ENCODE results near the gene LDB2. TPM values are rescaled to one million over a fixed set of nuclear protein-coding genes. Genes with fewer than 3 reads are reported as not detected.

The LDB2 gene
- total RNA-seq, 4 donors from 2014 or later: 3.9 to 43.7 (median 7.8) TPM

DNA sequence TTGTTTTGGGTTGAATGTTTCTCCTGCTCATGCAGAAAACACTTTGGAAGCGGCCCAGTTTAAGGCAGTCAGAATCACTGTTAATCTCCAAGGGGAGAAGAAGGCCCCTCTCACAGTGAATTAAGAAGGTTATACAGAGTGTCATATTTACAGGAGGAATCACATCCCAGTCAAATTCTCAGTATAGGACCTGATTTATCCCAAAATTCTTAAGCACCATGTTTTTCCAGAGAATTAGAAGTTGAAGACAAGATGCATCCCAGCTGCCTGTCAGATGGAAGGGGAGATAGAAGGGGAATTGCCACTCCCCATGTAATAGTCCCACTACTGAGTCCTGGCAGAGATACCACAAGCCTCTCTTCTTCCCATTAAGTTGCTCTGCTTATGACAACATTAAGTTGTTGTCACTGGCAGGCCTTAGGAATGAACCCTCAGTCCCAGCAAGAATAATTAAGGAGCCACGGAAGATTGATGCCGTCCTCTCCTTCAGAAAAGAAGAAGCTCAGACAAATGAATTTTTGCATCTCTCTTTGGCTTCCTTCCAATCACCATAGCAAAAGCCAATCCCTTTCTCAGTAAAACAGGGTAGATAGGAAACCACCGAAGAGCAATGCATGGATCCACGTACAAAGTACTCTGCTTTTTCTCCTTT lies 138.4 kb downstream of the LDB2 start:
- Histone ChIP-seq H3K27me3 (no peaks in the 10 kb centered on the region), H3K27ac (no peak overlapping the region), H3K9me3 (no peaks in the 10 kb centered on the region), H3K4me1 (no peaks in the 10 kb centered on the region), H3K4me3 (no peak overlapping the region), H3K36me3 (no peaks in the 10 kb centered on the region)
- no peak for DNase-seq
- no peak for TF ChIP-seq POLR2A (IDR thresholded peaks at IDR 0.05)
- TF ChIP-seq, protein P1, sequence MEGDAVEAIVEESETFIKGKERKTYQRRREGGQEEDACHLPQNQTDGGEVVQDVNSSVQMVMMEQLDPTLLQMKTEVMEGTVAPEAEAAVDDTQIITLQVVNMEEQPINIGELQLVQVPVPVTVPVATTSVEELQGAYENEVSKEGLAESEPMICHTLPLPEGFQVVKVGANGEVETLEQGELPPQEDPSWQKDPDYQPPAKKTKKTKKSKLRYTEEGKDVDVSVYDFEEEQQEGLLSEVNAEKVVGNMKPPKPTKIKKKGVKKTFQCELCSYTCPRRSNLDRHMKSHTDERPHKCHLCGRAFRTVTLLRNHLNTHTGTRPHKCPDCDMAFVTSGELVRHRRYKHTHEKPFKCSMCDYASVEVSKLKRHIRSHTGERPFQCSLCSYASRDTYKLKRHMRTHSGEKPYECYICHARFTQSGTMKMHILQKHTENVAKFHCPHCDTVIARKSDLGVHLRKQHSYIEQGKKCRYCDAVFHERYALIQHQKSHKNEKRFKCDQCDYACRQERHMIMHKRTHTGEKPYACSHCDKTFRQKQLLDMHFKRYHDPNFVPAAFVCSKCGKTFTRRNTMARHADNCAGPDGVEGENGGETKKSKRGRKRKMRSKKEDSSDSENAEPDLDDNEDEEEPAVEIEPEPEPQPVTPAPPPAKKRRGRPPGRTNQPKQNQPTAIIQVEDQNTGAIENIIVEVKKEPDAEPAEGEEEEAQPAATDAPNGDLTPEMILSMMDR (IDR thresholded peaks at IDR 0.05): no peak

DNA sequence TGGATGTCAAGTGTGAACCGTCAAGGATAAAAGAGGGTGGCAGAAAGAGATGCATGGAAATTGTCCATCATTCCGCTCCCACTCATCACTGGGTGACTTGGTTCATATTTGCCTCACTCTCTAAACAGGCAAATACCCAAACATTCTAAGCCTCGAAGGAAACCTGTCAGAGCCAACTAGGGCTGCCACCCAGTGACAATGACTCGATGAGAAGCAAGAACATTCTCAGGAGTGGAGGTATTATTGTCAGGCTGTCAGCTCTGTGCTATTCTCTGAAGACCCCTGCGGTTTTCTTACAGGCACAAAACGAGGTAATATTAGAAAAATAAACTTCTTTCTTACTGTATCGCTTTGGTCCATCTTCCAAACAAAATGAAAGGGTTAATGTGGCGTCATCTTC lies 139.6 kb downstream of the LDB2 start:
- no peaks in the 10 kb centered on the region for H3K36me3 ChIP-seq
- H3K4me3 ChIP-seq: no peak overlapping the region
- H3K9me3 ChIP-seq: no peaks in the 10 kb centered on the region
- H3K27ac ChIP-seq: no peak overlapping the region
- H3K27me3 ChIP-seq: no peaks in the 10 kb centered on the region
- TF ChIP-seq, protein P1 (IDR thresholded peaks at IDR 0.05): no peak
- no peak for TF ChIP-seq POLR2A (IDR thresholded peaks at IDR 0.05)
- DNase-seq: no peak
- H3K4me1 ChIP-seq: no peaks in the 10 kb centered on the region

- TF ChIP-seq, protein P1 (IDR thresholded peaks at IDR 0.05): no peak
- no peak for TF ChIP-seq POLR2A (IDR thresholded peaks at IDR 0.05)
- H3K9me3 ChIP-seq: no peaks in the 10 kb centered on the region
- no peaks in the 10 kb centered on the region for H3K36me3 ChIP-seq
- no peaks in the 10 kb centered on the region for H3K27me3 ChIP-seq
- no peak overlapping the region for H3K4me3 ChIP-seq
- H3K27ac ChIP-seq: no peak overlapping the region
- DNase-seq: no peak
- no peaks in the 10 kb centered on the region for H3K4me1 ChIP-seq
These were observed 140.2 kb downstream of the LDB2 start for GRCh38 chr4:16758255-16758654.

GRCh38 chr4:16757080-16757521 lies 141.3 kb downstream of the LDB2 start:
- H3K4me3 ChIP-seq: no peak overlapping the region
- no peaks in the 10 kb centered on the region for H3K9me3 ChIP-seq
- H3K27ac ChIP-seq: no peak overlapping the region
- H3K4me1 ChIP-seq: no peaks in the 10 kb centered on the region
- TF ChIP-seq, protein P1 (IDR thresholded peaks at IDR 0.05): no peak
- TF ChIP-seq POLR2A (IDR thresholded peaks at IDR 0.05): no peak
- no peaks in the 10 kb centered on the region for H3K27me3 ChIP-seq
- no peak for DNase-seq
- H3K36me3 ChIP-seq: no peaks in the 10 kb centered on the region

DNA sequence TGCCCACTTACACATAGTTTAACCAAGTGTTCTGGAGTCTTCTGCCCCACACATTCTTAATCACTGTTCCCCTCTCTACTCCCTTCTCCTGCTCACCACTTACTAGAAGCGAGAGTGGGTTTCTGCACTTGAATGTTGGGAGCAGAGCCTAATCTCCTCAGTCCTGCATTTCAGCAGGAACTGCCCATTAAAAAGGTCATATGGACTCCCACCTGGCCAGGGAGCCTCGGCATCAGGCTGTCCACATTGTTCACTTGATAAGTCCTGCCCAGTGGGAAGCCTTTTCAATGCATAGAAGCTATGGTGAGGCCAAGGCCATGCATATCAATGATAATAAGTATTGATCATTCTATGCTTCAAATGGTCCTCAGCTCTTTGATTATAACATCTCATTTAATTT lies 144.3 kb downstream of the LDB2 start:
- no peak for DNase-seq
- Histone ChIP-seq H3K27me3 (no peaks in the 10 kb centered on the region), H3K27ac (no peak overlapping the region), H3K4me3 (no peak overlapping the region), H3K36me3 (no peaks in the 10 kb centered on the region), H3K4me1 (no peaks in the 10 kb centered on the region), H3K9me3 (no peaks in the 10 kb centered on the region)
- TF ChIP-seq POLR2A (IDR thresholded peaks at IDR 0.05): no peak
- TF ChIP-seq, protein P1 (IDR thresholded peaks at IDR 0.05): no peak

GRCh38 chr4:16752150-16752549 lies 146.3 kb downstream of the LDB2 start:
- H3K36me3 ChIP-seq: no peaks in the 10 kb centered on the region
- TF ChIP-seq, protein P1 (IDR thresholded peaks at IDR 0.05): no peak
- no peak for TF ChIP-seq POLR2A (IDR thresholded peaks at IDR 0.05)
- H3K27me3 ChIP-seq: no peaks in the 10 kb centered on the region
- H3K9me3 ChIP-seq: no peaks in the 10 kb centered on the region
- no peak for DNase-seq
- H3K27ac ChIP-seq: no peak overlapping the region
- no peaks in the 10 kb centered on the region for H3K4me1 ChIP-seq
- H3K4me3 ChIP-seq: no peak overlapping the region
